Superior temporal gyrus (tissue), 1 donor: ENCODE data around the gene HMX1.

Experiments
- DNase-seq: peaks from one replicate; pipeline ENCODE4 v3.0.0-alpha.2; 2016; ENCODE audit errors: extremely low spot score

HMX1 gene

GRCh38 chr4:8842614-8843013 is 29.0 kb downstream of the HMX1 start:
- DNase-seq: no peak

- no peak for DNase-seq
These were observed 29.9 kb downstream of the HMX1 start for GRCh38 chr4:8841678-8842268.

GRCh38 chr4:8840816-8841455 is 30.7 kb downstream of the HMX1 start:
- no peak for DNase-seq

GRCh38 chr4:8840006-8840793 is 31.4 kb downstream of the HMX1 start:
- no peak for DNase-seq

GRCh38 chr4:8838961-8839431 is 32.6 kb downstream of the HMX1 start:
- no peak for DNase-seq

DNA sequence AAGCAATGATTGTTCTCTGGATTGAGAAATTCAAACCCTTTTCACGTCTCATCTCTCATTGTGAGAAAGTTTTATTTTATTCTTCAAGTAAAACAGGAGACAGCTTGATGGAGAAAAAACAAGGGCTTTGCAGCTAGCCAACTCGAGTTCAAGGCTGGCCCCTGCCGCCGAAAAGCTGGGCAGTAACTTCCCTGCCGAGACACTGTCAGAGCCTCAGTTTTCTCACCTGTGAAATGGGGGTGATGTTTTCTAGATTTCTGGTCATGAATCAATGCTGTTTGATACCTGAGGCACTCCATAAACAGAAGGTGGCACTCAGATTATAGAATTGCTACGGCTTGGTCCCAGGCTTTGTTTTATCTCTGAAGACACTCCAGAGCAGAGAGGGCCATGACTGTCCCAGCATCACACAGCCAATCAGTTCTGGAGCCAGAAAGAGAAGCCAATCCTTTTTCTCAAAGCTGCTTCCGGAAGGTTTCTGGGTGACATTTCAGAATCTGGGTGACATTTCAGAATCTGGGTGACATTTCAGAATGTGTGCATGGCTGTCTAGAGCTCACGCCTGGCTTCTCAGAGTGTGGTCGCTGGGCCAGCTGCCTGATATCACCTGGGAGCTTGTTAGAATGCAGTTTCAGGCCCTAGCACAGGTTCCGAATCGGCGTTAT is 33.2 kb downstream of the HMX1 start:
- no peak for DNase-seq

- no peak for DNase-seq
These were observed 34.3 kb downstream of the HMX1 start for GRCh38 chr4:8837181-8837841.

GRCh38 chr4:8836664-8837171 is 34.9 kb downstream of the HMX1 start:
- DNase-seq: no peak

DNA sequence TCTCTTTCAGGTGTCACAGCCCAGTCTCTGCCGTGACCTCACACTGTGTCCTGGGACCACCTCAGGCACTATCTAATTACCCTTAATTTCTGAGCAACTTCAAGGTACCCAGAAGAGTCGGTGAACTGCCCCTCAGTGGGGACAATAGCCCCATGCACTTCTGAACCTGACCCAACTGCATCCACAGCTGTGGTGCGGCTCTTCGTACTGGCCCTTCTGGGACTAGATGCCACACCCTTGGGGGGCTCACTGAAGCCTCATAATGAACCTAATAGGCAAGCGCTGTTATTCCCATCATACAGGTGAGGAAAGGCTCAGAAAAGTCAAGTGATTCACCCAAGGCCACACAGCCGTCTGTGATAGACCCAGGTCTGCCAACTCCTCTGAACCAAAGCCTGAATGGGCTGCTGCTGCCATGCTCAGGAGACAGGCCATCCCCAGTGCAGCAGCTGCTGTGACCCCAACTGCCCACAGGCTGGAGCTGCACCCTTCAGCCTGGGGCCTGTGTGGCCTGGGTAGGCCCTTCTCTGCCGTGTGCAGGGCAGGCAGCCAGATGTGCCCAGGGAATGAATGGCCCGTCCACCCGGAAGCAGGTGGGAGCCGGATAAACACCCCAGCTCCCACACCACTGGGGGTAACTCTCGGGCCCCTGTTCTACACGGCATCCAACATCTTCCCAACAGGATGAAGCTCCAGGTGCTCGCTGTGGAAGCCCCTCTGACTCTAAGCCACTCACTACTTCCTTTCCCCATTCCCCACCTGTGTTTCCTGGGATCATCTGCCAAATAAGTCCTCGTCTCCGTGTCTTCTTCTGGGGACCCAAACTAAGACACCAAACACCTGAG is 35.9 kb downstream of the HMX1 start:
- no peak for DNase-seq

DNA sequence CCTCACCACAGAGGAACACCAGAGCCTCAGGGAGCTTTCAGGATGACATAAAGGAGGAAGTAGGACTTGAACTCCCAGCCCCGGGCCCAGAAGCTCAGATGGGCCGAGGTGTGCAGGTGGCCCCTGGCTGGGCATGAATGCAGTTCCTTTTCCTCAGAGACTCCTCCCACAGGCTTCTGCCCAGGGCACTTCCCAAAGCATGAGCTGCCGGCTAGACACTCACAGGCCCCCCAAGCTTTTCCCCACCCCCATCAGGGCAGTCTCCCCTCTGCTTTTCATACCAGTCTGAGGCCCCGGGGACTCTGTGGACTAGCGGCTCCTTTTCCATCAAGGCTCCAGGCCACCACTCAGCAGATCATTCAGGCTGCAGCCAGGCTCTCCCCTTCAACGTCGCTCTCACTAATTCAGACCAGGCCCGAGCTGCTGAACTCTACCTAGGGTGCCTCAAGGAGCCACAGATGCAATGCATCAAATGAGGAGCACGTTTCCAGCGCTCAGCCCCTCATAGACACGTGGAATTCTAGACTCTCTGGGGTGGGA is 36.9 kb downstream of the HMX1 start:
- DNase-seq: no peak

DNA sequence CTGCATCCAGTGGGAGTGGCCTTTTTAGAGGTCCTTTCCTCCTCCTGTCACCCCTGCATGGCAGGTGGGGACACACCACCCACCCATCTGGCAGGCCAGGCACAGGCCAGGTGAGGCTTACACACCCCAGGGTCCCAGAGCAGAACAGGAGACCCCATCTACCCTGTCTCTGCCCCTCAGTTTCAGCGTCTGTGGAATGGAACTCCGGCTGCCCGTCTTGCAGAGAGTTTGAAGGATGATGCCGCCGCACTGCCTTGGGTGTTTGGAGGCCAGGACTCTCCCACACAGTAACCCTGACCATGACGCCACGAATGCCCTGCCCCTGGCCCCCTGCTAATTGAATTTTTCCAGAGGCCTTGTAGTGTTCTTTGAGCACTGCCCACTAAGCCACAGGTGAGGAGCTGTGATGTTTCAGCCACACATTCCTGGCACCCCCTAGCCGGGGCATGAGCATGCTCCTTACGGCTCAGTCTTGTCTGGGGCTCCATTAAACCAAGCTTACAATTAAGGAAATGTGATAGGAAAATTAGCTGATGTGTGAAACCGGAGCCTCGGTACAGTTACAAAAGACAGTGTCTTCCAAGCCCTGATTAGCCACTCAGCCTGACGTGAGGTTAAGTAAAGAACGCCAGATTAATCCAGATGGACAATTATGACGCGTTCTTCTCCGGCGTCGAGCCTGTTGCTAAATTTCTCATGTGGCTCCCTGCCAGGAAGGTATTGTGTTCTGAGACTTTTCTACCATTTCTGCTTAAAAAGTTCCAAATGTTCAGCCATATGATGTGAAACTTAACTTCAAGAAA is 39.3 kb downstream of the HMX1 start:
- no peak for DNase-seq

DNA sequence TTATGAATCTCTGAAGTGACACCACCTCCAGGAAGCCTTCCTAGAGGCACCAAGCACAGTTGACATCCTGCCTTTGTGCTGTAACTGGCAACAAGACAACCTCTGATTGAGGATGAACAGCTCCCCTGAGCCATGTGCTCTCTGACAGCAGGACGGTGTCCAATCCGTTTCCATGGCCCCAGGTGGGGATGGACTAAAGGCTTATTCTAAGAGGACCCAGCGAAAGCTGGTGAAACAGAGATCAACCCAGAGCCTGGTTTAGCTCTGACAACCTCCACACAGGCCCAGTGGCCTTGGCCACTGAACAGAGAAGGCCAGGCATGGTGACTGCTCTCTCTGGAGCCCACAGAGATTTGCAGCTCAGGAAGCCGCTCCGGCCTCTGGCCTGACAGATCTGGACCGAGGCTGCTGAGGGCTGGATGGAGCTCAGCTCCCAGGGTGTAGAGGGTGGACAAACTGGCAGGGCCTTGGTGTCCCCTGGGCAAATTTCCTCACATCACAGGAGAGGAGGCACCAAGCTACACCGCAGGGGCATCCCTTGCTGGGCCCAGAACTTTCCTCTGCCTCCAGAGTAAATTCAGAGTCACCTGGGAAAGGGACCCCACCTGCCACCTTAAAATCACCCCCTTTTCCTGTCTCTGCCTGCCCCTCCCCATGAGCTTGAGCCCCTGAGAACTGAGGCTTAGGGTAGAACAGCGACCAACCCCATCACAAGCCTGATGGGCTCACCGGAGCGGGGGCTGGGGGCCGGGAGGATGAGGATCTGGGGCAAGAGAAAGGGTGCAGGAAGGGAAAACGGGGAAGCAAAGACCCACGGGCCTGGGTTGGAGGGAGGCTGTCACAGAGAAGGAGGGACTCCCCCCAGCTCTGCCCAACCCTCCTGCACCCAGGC is 40.2 kb downstream of the HMX1 start:
- no peak for DNase-seq

- no peak for DNase-seq
These were observed 40.9 kb downstream of the HMX1 start for GRCh38 chr4:8830611-8831200.

GRCh38 chr4:8830056-8830455 is 41.6 kb downstream of the HMX1 start:
- no peak for DNase-seq

DNA sequence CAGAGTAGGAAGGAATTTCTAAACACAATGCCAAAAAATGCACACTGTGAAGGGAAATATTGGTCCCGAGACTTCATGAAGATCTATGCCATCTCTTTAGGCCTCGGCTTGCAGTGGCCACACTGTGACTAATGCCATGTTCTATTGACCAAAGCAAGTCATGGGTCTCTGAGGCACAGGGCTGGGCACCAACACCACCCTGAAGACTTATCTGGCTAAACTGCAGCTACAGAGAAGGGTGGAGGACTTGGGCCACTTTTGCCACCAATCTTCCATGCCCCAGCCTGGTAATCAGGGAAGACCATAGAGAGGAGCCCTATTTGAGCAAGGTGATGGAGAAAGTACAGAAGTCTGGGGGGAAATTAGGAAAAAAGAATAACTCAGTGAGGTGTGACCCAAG is 42.1 kb downstream of the HMX1 start:
- no peak for DNase-seq

- no peak for DNase-seq
These were observed 42.8 kb downstream of the HMX1 start for GRCh38 chr4:8828869-8829268.

DNA sequence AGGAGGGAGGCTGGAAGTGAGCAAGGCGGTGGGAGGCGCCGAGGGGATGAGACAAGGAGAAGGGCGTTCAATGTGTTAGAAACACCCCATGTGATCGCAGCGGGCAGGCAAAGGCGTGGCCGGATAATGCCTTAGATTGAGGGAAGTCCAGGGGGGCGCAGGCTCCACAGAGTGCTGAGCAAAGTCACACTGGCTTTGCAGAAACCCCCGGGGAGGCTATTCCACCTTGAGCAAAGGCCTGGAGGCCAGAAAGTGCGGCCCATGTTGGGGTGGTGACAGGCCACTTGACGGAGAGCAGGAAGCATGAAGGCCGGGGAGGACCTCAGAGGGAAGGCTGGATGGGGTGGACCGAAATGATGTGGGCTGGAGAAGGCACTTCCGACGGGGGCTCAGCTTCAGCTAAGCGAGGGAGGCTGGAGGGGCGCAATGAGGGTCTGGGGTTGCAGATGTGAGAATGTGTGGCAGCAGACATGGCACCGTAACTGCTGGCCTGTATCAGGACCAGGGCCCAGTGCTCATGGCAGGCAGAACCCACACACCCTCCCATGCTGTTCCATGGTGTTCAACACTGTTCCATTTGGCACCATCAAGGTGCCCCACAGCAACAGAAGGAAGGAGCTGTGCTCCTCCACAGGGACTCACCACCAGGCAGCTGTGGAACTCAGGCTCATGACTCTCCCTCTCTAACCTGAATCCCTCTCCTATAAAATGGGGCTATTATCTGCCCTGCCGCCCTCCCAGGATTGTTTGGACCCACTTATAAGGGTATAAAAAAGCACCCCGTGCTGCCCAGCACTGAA is 50.3 kb downstream of the HMX1 start:
- no peak for DNase-seq
